ENCODE measurements around the gene SIL1. TPM values are rescaled to one million over a fixed set of nuclear protein-coding genes. Genes with fewer than 3 reads are reported as not detected.

The SIL1 gene
- total and polyA plus RNA-seq, 2 donors from 2014 or later: 48.6 to 91.7 TPM

- Histone ChIP-seq H3K36me3 (ENCODE audit: control insufficient read depth in 2 of 3, insufficient read depth in 3 of 3, low read length in 3 of 3) (no peaks in the 10 kb centered on the region), H3K4me3 (ENCODE audit: low read length in 3 of 3) (no peak overlapping the region), H3K27ac (ENCODE audit: low read depth in 2 of 2, low read length in 2 of 2) (no peak overlapping the region), H3K4me1 (ENCODE audit: control insufficient read depth in 2 of 3, insufficient read depth in 2 of 3, low read depth in 1 of 3, low read length in 3 of 3) (peaks cover 4 to 16% (median 10%) of the 10 kb centered on the region in 3 donors), H3K9ac (ENCODE audit: low read length in 3 of 3) (no peak overlapping the region), H3K9me3 (ENCODE audit: control insufficient read depth in 2 of 3, insufficient read depth in 1 of 3, low read length in 3 of 3) (no peaks in the 10 kb centered on the region), H3K27me3 (ENCODE audit: control insufficient read depth, insufficient read depth, low read length) (no peaks in the 10 kb centered on the region)
- DNase-seq (no peak), FAIRE-seq (no peak)
- intact Hi-C loops (cut with DNase I): no loop called here
- TF ChIP-seq, protein P1, sequence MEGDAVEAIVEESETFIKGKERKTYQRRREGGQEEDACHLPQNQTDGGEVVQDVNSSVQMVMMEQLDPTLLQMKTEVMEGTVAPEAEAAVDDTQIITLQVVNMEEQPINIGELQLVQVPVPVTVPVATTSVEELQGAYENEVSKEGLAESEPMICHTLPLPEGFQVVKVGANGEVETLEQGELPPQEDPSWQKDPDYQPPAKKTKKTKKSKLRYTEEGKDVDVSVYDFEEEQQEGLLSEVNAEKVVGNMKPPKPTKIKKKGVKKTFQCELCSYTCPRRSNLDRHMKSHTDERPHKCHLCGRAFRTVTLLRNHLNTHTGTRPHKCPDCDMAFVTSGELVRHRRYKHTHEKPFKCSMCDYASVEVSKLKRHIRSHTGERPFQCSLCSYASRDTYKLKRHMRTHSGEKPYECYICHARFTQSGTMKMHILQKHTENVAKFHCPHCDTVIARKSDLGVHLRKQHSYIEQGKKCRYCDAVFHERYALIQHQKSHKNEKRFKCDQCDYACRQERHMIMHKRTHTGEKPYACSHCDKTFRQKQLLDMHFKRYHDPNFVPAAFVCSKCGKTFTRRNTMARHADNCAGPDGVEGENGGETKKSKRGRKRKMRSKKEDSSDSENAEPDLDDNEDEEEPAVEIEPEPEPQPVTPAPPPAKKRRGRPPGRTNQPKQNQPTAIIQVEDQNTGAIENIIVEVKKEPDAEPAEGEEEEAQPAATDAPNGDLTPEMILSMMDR (IDR thresholded peaks at IDR 0.05; ENCODE audit: borderline replicate concordance, extremely low read depth, insufficient read depth): no peak
Measured at GRCh38 chr5:138978581-138978980, 219.6 kb downstream of the SIL1 start.

- Histone ChIP-seq H3K4me1 (ENCODE audit: control insufficient read depth in 2 of 3, insufficient read depth in 2 of 3, low read depth in 1 of 3, low read length in 3 of 3) (peaks cover 4 to 16% (median 10%) of the 10 kb centered on the region in 3 donors), H3K9me3 (ENCODE audit: control insufficient read depth in 2 of 3, insufficient read depth in 1 of 3, low read length in 3 of 3) (no peaks in the 10 kb centered on the region), H3K36me3 (ENCODE audit: control insufficient read depth in 2 of 3, insufficient read depth in 3 of 3, low read length in 3 of 3) (no peaks in the 10 kb centered on the region), H3K27ac (ENCODE audit: low read depth in 2 of 2, low read length in 2 of 2) (no peak overlapping the region), H3K4me3 (ENCODE audit: low read length in 3 of 3) (no peak overlapping the region), H3K27me3 (ENCODE audit: control insufficient read depth, insufficient read depth, low read length) (no peaks in the 10 kb centered on the region), H3K9ac (ENCODE audit: low read length in 3 of 3) (no peak overlapping the region)
- FAIRE-seq (no peak), DNase-seq (no peak)
- intact Hi-C loops (cut with DNase I): no loop called here
- TF ChIP-seq, protein P1 (IDR thresholded peaks at IDR 0.05; ENCODE audit: borderline replicate concordance, extremely low read depth, insufficient read depth): no peak
Measured at GRCh38 chr5:138978080-138978479, 220.1 kb downstream of the SIL1 start.

GRCh38 chr5:138975098-138975847 lies 222.9 kb downstream of the SIL1 start:
- Histone ChIP-seq H3K4me3 (ENCODE audit: low read length in 3 of 3) (no peak overlapping the region), H3K4me1 (ENCODE audit: control insufficient read depth in 2 of 3, insufficient read depth in 2 of 3, low read depth in 1 of 3, low read length in 3 of 3) (peaks cover 4 to 16% (median 10%) of the 10 kb centered on the region in 3 donors), H3K9me3 (ENCODE audit: control insufficient read depth in 2 of 3, insufficient read depth in 1 of 3, low read length in 3 of 3) (no peaks in the 10 kb centered on the region), H3K9ac (ENCODE audit: low read length in 3 of 3) (no peak overlapping the region), H3K27me3 (ENCODE audit: control insufficient read depth, insufficient read depth, low read length) (no peaks in the 10 kb centered on the region), H3K27ac (ENCODE audit: low read depth in 2 of 2, low read length in 2 of 2) (peak overlapping the region; percentile 55 to 66), H3K36me3 (ENCODE audit: control insufficient read depth in 2 of 3, insufficient read depth in 3 of 3, low read length in 3 of 3) (no peaks in the 10 kb centered on the region)
- intact Hi-C loops (cut with DNase I): no loop called here
- TF ChIP-seq, protein P1 (IDR thresholded peaks at IDR 0.05; ENCODE audit: borderline replicate concordance, extremely low read depth, insufficient read depth): no peak
- FAIRE-seq (no peak), DNase-seq (peak in 2 of 5 donors; percentile 58 to 83)
